Islet precursor cell (in vitro differentiated cells): ENCODE measurements around the gene JMY.
"Not testable (repeated sequence)": the region's sequence is repeated elsewhere in the genome, so short reads cannot be mapped to it uniquely, and the experiment has no call there.

Source experiments
- DNase-seq: peaks from one replicate; pipeline ENCODE4 v3.0.0-alpha.2; 2018

JMY gene

DNA sequence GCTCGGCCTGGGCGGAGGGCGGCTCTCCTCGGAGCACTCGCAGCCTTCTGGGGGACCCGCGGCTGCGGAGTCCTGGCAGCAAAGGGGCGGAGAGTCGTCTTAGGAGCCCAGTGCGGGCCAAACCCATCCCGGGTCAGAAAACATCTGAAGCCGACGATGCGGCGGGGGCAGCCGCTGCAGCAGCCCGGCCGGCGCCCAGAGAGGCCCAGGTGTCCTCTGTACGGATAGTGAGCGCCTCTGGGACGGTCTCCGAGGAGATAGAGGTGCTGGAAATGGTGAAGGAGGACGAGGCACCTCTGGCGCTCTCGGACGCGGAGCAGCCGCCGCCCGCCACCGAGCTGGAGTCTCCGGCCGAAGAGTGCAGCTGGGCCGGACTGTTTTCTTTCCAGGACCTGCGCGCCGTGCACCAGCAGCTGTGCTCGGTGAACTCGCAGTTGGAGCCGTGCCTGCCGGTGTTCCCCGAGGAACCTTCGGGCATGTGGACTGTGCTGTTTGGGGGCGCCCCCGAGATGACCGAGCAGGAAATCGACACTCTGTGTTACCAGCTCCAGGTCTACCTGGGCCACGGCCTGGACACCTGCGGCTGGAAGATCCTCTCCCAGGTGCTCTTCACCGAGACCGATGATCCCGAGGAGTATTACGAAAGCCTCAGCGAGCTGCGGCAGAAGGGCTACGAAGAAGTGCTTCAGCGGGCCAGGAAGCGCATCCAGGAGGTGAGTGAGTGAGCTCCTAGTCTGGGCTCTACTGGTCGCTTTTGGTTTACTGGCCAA, 1.2 kb downstream of the JMY start:
- peak; percentile 78 for DNase-seq

DNA sequence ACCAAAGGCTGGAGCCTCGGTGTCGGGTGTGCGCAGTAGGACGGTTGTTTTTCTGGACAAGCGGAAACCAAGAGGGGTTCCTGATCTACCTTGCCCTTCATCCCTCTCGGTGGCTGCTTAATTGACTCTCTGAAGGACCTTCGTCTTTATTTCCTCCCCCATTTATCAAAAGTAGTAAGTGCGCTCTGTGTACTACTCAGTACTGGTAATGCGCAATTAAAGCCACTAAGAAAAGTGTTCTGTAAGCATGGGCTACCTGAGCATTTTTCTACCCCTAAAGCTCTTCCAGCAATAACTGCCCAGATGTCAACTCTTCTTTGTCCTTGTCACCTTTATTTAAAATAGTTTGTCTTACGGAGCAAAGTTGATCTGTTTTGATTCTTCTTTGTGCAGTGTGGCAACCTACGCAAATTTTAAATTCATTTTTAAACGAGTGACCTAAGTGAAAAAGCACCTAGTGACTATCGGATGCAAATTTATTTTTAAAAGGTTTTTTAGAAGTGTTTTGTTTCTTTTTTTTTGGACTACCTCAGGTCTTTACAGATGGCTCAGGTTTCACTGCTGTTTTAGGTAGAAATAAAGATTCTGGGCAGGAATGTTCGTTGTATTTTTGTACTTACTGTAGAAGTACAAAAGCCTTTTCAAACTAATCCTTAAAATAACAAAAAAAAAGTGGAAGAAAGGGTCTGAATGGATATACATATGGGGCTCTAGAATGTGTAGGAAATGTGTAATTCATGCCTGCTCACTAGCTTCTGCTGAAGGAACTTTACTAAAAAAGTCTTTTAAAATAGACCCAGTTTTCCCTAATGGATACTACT, 2.0 kb downstream of the JMY start:
- no peak for DNase-seq

DNA sequence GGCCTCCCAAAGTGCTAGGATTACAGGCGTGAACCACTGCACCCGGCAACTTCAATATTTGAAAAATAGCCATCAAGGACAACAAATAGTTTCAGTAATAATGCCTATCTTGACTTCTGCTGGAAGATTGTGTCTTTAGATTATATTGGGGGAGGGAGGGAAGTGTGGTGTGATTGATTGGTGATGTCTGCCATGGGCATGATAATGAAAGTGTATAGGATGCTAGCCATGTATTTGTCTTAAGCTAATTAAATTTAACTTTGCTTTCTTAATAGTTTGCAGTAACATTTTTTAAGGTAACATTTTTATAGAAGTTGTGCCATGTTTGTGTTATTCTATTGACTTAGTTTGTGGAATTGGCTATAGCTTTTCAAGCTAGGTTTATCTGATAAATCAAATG, 4.6 kb downstream of the JMY start:
- no peak for DNase-seq

DNA sequence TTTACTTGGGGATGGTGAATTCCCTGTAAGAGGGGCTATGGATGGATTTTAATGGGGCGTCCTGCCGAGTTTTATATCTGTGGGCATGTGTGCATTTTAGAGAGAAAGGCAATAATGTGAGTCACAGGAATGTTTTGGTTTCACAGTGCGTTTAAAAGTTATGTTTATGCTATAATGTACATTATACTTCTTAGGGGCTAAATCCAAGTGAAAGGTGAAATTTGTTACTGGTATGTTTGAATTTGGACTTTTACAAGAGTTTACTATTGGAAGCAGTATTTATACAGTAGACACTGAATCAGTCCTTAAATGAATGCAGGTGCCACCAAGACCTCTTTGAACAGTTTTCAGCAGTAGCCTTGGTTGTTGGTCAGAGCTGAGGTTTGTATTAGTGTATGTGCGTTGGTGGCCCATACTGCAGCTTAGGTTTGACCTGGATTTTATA, 5.6 kb downstream of the JMY start:
- DNase-seq: no peak

DNA sequence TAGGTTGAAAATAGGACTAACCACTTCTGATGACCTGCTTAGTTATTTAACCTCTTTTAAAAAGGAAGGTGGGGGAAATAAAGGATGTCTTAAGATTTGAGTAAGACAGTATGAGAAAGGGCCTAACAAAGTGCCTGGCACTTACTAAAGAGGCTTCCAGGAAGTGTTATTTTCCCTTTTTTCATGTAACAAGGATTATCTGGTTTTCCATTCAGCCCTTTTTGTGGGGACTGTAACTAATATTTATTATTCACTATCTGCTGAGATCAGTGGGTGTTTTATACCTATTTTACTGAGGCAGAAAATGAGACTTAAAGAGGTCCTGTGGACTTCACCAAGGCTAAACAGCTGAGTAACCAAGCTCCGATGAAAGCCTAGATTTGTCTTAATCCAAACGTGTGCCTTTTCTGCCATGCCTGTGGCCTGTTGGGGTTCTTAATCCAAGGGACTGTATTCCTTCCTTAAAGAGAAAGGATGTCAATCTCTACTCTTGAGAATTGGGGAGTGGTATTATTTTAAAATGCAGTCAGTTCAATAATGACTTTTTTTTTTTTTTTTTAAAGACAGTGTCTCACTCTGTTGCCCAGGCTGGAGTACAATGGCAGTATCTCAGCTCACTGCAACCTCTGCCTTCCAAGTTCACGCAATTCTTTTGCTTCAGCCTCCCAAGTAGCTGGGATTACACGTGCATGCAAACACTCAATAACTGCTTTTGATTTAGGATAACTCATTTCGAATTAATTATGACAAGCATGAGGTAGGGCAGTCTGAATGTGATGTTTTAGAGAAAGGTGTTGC, 6.5 kb downstream of the JMY start:
- no peak for DNase-seq

DNA sequence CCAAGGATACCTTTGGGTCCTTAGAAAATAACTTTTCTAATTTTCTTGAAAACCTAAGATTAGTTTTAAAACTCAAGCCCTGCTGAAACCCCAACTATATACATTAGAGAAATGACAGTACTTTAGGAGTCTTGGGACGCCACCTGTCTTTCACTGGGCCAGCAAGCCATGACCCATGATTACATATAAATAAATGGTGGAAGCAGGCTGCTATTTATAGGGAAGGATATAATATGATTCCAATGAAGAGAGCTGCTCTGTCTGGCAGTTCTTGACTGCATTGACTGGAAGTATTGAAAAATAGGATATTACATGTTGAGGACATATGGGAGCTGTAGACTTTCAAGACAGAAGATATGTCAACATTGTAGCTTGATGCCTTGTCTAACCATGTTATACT, 7.3 kb downstream of the JMY start:
- DNase-seq: no peak

DNA sequence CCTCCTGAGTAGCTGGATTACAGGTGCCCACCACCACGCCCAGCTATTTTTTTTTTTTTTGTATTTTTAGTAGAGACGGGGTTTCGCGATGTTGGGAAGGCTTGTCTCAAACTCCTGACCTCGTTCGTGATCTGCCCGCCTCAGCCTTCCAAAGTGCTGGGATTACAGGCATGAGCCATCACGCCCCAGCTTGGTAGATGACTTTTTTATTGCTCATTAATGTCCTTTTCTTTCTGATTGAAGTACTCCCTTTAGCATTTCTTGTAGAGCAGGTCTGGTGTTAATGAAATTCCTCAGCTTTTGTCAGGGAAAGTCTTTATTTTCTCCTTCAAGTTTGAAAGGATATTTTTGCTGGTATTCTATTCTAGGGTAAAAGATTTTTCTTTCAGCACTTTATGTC, 18.1 kb downstream of the JMY start:
- DNase-seq: not testable (repeated sequence)

DNA sequence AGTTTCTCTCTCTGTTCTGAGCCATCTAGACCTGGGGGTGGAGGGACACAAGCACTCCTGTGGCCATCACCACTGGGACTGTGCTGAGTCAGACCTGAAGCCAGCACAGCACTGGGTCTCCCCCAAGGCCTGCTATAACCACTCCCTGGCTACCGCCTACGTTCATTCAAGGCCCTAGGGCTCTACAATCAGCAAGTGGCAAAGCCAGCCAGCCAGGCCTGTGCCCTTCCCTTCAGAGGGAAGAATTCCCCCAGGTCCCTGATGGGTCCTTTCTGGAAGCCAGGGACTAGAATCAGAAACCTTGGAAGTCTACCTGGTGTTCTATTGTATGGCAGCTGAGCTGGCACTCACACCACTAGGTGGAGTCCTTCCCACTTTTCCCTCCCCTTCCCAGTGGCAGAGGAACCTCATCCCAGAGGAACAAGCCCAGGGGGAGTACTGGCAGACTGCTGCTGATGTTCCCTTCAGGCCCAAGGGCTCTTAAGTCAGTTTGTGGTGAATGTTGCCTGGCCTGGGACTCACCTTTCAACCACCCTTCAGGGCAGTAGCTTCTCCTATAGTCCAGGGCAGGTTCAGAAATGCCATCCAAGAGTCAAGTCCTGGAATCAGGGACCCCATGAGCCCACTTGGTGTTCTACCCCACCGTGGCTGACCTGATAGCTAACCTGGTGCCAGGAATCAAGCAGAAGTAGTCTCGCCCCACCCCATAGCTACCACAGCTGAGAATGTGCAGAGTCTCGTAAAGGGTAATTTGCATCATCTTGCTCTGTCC, 20.0 kb downstream of the JMY start:
- DNase-seq: peak; percentile 87

DNA sequence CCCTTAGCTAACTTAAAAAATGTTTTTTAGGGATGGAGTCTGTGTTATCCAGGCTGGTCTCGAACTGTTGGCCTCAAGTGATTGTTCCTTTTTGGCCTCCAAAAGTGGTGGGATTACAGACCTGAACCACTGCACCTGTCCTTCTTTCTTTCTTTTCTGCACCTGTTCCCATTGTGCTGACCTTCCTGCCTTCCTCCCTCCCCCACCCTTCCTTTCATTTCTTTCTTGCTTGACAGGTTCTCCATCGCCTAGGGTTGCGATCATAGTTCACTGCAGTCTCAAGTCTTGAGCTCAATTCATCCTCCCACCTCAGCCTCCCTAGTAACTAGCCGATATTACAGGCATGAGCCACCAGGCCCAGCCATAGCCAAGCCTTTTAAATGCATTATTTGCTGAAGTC, 20.6 kb downstream of the JMY start:
- DNase-seq: no peak

DNA sequence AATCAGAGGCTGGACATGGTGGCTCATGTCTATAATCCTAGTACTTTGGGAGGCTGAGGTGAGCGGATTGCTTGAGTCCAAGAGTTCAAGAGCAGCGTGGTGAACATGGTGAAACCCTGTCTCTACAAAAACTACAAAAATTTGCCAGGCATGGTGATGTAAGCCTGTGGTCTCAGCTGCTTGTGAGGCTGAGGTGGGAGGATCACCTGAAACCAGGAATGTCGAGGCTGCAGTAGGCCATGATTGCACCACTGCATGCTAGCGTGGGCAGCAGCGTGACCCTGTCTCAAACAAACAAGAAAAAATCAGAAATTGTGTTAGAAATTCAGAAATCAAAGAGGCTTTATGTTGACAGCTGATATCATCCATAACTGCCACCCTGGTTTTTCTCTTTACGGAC, 21.4 kb downstream of the JMY start:
- DNase-seq: no peak

DNA sequence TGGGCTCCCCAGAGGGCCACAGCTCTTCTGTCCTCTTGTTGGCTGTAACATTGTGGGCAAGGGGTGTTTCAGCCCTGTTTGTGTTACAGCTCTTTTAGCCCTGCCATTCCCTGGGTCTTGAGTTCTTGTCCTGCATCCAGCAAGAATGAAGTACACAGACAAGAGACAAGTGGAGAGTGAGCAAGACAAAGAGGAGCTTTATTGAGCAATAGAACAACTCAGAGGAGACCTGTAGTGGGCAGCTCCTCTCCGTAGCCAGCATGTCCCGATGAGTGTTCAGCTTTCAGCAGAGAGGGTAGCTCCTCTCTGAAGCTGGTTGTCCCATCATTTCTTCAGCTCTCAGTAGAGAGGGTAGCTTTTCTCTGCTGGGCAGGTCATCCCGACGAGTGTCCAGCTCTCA, 22.9 kb downstream of the JMY start:
- no peak for DNase-seq

DNA sequence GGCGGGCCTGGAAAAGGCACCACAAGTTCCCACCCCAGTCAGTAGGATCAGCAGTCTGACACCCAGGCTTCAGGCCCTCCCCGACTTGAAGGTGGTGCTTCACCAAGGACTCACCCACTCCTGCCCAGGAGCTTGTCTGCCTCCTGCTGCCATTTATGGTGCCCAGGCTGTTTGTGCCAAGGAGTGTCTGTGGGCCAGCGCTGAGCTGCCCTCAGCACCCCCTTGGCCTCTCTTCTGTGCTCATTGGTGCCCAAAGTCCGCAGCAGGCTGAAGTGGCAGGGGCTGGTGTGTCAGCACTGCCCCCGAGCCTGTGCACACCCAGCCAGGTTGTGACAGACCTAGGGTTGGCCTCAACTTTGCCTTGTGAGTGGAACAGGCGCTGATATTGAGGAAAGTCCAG, 23.5 kb downstream of the JMY start:
- no peak for DNase-seq

DNA sequence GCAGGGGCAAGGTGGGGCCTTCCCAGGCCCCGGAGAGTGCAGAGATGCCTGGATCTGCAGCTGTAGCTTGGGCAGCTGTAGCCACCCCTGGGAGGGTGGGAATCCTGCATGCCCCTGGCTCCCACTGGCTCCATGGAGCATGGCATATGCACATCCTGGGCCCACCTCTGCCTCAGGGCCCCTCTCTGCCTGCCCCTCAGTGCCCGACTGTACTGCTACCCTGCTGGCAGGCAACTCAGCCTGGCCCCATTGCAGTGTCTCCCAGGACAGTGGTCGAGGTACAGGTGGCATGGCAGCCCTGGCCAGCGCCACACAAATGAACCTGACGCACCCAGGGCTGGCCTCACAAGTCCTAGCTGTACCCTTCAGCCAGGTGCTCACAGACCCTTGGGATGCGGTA, 23.9 kb downstream of the JMY start:
- no peak for DNase-seq

DNA sequence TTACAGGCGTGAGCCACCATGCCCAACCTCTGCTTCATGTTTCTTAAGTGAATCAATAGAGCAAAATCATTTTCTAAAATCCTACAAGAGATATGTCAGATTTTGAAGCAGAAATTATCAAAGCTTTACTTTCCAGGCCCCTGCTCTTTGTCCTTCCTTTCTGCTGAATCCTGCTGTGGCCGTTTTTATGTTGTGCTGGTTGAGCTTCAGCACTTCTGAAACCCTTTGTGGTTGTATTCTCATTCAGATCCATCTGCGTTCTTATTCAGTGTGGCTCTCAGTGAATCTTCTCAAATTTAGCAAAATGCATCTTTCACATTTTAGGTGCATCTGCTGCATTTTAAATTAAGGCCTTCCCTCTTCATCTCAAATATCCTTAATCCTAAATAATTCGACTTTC, 26.0 kb downstream of the JMY start:
- no peak for DNase-seq

DNA sequence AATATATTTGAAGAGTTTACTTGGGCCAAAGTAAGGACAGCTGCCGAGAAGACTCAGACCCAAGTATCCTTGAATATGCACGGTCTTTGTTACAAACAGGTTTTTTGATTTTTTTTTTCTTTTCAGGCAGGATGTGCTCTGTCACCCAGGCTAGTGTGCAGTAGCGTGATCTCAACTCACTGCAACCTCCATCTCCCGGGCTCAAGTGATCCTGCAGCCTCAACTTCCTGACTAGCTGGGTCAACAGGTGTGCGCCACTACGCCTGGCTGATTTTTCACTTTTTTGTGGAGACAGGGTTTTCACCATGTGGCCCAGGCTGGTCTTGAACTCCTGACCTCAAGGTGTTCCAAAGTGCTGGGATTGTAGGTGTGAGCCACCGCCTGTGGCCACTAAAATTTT, 27.4 kb downstream of the JMY start:
- DNase-seq: no peak

DNA sequence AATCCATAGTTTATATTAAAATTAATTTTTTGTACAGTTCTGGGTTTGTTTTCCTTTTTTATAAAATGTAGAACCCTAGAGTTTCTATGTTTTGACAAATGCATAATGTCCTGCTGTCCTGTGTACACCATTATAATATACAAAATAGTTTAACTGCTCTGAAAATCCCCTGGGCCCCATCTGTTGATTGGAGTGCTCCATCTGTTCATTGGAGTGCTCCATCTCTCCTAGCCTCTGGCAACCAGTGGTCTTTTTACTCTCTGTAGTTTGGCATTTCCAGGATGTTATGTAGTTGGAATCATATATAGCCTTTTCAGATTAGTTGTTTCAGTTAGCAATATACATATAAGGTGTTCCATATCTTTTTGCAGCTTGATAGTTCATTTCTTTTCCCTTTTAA, 31.2 kb downstream of the JMY start:
- DNase-seq: no peak

DNA sequence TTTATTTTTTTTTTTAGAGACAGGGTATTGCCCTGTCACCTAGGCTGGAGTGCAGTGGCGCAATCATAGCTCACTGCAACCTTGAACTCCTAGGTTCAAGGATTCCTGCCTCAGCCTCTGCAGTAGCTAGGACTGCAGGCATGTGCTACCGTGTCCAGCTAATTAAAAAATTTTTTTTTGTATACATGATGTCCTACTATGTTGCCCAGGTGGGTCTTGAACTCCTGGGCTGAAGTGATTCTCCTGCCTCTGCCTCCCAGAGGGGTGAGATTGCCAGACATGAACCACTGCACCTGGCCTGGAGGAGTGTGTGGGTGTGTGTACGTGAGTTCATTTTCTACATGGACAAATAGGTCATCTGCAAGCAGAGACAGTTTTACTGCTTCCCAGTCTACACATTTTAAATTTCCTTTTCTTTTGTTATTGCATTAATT, 33.8 kb downstream of the JMY start:
- DNase-seq: no peak

DNA sequence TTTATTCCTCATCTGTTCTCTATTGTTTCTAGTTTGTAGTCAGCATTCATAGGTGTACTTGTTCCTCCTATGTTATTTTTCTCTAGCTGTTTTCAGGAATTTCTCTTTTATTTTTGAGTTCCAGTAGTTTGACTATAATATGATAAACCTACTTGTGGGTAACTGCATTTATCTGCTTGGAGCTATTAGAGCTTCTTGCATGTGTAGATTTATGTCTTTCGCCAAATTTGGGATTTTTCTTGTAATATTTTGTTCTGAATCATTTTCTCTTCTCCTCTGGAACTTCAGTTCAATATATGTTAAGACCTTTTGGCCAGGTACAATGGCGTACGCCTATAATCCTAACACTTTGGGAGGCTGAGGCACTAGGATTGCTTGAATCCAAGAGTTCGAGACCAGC, 37.4 kb downstream of the JMY start:
- no peak for DNase-seq

DNA sequence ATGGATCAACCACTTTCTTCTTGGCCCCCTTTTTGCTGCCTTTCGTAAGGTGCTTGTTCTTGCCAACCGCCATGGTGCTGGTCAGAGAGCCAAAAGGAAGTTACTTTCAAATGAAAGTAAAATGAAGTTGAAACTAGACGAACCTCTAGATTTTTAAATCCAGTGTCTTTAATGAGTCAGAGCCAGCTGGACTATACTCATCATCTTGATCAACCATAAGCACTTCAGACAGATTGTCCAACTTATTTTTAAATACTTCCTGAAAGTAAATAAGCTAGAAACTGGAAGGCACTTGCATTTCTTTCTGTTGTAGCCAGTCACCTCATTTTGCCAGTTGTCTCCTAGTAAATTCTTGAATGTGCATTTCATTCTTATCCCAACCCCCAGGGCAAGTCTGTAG, 48.9 kb downstream of the JMY start:
- DNase-seq: no peak

DNA sequence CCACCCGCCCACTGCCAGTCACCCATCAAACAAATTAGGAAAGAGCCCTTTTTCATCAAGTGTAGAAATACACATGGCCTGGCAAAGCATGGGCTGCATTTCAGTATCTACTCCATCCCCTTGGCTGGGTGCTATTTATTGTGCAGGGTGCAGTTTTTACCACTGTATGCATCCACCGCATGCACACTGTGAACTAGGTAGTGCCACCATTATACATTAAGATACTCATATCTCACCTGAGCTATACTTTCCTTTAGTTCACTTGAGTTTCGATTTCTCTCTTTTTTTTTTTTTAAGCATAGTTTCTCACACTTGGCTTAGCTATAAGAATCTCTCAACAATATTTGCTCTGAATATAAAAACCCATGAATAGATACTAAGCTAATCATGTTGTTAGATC, 49.4 kb downstream of the JMY start:
- DNase-seq: no peak

DNA sequence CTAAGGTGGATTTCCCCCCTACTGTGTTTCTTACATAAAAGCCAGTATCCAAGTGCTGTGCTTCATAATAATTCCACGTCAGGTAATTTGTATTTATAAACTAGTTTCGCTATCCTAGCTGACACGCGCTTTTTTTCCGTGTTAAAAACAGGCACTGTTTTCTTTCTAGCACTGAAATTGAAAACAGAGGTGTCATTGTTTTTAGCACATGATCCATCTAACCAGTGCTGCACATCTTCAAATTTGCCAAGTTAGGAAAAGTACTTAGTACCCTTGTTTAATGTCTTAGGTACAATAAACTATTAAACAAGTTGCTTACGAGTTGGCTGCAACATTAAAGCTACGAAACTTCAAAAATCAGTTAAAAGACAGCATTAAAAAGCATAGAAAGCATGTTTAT, 49.9 kb downstream of the JMY start:
- no peak for DNase-seq

DNA sequence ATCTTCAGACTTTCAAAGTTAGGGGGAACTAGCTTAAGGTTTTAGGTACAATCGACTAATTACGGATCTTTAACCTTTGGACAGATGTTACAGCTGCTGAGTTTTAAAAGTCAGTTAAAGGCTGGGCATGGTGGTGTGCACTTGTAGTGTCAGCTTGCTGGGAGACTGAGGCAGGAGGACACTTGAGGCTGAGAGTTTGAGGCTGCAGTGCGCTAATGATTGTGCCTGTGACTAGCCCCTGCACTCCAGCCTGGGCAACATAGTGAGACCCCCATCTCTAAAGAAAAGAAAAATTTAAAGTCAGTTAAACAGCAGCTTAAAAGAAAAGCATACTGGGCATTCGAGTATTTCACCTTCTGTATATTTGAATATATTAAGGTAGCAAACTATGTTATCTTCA, 51.4 kb downstream of the JMY start:
- no peak for DNase-seq

DNA sequence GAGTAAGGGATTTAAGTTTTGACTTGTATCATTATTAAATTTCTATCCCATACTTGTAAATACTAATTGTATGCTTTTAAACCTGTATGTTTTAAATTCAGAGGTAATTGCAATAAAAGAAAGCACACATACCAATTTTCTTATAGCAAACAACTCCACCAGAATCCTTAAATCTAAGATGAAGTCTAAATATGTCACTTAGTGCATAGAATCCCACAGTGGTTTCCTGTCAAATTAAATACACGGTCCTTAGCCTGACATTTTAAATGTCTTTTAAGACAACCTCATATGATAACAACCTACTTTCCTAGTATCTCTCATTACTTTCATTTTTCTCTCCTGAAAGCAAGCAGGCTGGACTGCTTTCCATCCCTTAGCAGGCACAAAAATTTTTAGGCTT, 52.0 kb downstream of the JMY start:
- DNase-seq: no peak
